Gastroesophageal sphincter (tissue), 4 donors: ENCODE results near the gene MRPL32. TPM values are rescaled to one million over a fixed set of nuclear protein-coding genes. Genes with fewer than 3 reads are reported as not detected.
"Not testable (repeated sequence)": the region's sequence is repeated elsewhere in the genome, so short reads cannot be mapped to it uniquely, and the experiment has no call there.

Experiments
- ATAC-seq: fragments of 150-250 bp; one replicate; pipeline ENCODE4 v1.9.1; 2016; ENCODE audit warnings: mild to moderate bottlenecking, moderate library complexity
- H3K27ac ChIP-seq, 4 donors: fragments of 200-600 bp; sonication (generic) in 3 of 4; 1 replicate in 3 of 4; 2 replicates in 1 of 4; pipeline ENCODE4 v1.5.1; 2016 to 2019
- H3K27me3 ChIP-seq: fragments of 200-600 bp; sonication (generic); one replicate; pipeline ENCODE4 v1.5.1; 2019
- H3K36me3 ChIP-seq, 2 donors: fragments of 200-600 bp; sonication (generic); one replicate each; pipeline ENCODE4 v1.5.1; 2019; ENCODE audit warnings: control low read depth in 1 of 2
- H3K4me1 ChIP-seq, 3 donors: fragments of 200-600 bp; sonication (generic); 1 replicate in 2 of 3; 2 replicates in 1 of 3; pipeline ENCODE4 v1.5.1; 2016 to 2019; ENCODE audit warnings: control low read depth in 2 of 3
- H3K4me3 ChIP-seq, 2 donors: fragments of 200-600 bp; sonication (generic); one replicate each; pipeline ENCODE4 v1.5.1; 2019; ENCODE audit warnings: mild to moderate bottlenecking in 1 of 2, moderate library complexity in 1 of 2
- H3K9me3 ChIP-seq, 3 donors: fragments of 200-600 bp; sonication (generic); one replicate each; pipeline ENCODE4 v1.5.1; 2017 to 2019; ENCODE audit warnings: control low read depth in 2 of 3
- CTCF ChIP-seq, 4 experiments: fragments of 200-600 bp in 2 of 4; fragments of 450-650 bp in 2 of 4; sonication (generic) in 1 of 4; IDR thresholded peaks; one replicate each; pipeline ENCODE4 v1.5.1; 2017 to 2019; ENCODE audit warnings: antibody characterized with exemption in 4 of 4, mild to moderate bottlenecking in 2 of 4, moderate library complexity in 2 of 4
- EP300 ChIP-seq: sonication (generic); formaldehyde crosslinking; IDR thresholded peaks from one replicate; pipeline ENCODE4 v1.6.1; 2017; ENCODE audit warnings: antibody characterized with exemption, mild to moderate bottlenecking
- POLR2A ChIP-seq, 2 donors: fragments of 450-650 bp; IDR thresholded peaks; one replicate each; pipeline ENCODE4 v1.6.1; 2017; ENCODE audit warnings: antibody characterized with exemption in 2 of 2, mild to moderate bottlenecking in 2 of 2, moderate library complexity in 1 of 2
- POLR2AphosphoS5 ChIP-seq: sonication (generic); formaldehyde crosslinking; IDR thresholded peaks from one replicate; pipeline ENCODE4 v1.6.1; 2017; ENCODE audit warnings: antibody characterized with exemption
- WGBS, 2 donors: methylation state at CpG; one replicate each; pipeline ENCODE4 v1.1.5; 2018; ENCODE audit warnings: low coverage in 1 of 2; 5-methylcytosine and 5-hydroxymethylcytosine counted together
- total RNA-seq, 4 donors: library from RNA; depleted of rRNA; stranded (reverse); fragments of >200 nt; gene quantifications; one replicate each; pipeline ENCODE4 v1.1.0, GENCODE V29; 2016

The MRPL32 gene
- total RNA-seq, result 10 to 100 TPM; 45.6 to 68.7 (median 53.8) TPM

GRCh38 chr7:42931834-42932651 lies at the start of gene MRPL32, which contains the start of gene PSMA2:
Gene MRPL32 (plus strand): TSS chr7:42932376. CDS start chr7:42932387, 11 bp downstream.
Gene PSMA2 (minus strand): TSS chr7:42932174. CDS start chr7:42932158, 16 bp downstream.
- no peaks in the 10 kb centered on the region for H3K27me3 ChIP-seq
- peaks cover 8 to 67% (median 18%) of the 10 kb centered on the region in 3 donors for H3K4me1 ChIP-seq
- peak; percentile 100 for ATAC-seq
- no peaks in the 10 kb centered on the region for H3K9me3 ChIP-seq
- WGBS, 2 donors, result 1 to 3% methylated on average over 8 to 10 of the region's 56 CpGs
- H3K4me3 ChIP-seq, result peak within 1 kb of the TSS; percentile 80 to 90
- H3K27ac ChIP-seq, result peak within 1 kb of the TSS; percentile 49 to 88 (median 84)
- H3K36me3 ChIP-seq, result peaks cover 0 to 30% of the 10 kb centered on the region in 2 donors
- TF ChIP-seq CTCF (IDR thresholded peaks at IDR 0.05) (no peak), POLR2A (IDR thresholded peaks at IDR 0.05) (peak; percentile 11 to 37), EP300 (no peak), POLR2AphosphoS5 (peak; percentile 54)

GRCh38 chr7:42883950-42884349 lies 48.2 kb upstream of the MRPL32 start:
- no peaks in the 10 kb centered on the region for H3K9me3 ChIP-seq
- H3K4me1 ChIP-seq, result peaks cover 0 to 23% (median 0%) of the 10 kb centered on the region in 3 donors
- no CpG with 5 or more reads among the region's 6 CpGs for WGBS, 2 donors
- TF ChIP-seq POLR2A (IDR thresholded peaks at IDR 0.05) (no peak), EP300 (no peak), POLR2AphosphoS5 (no peak), CTCF (IDR thresholded peaks at IDR 0.05) (no peak)
- H3K27ac ChIP-seq, result no peak overlapping the region
- H3K27me3 ChIP-seq, result no peaks in the 10 kb centered on the region
- H3K4me3 ChIP-seq, result no peak overlapping the region
- no peak for ATAC-seq
- H3K36me3 ChIP-seq, result no peaks in the 10 kb centered on the region

- not testable (repeated sequence) for H3K27me3 ChIP-seq, H3K9me3 ChIP-seq, H3K36me3 ChIP-seq, H3K4me3 ChIP-seq, ATAC-seq, H3K27ac ChIP-seq
- peaks cover 0 to 30% (median 0%) of the 10 kb centered on the region in 3 donors for H3K4me1 ChIP-seq
- WGBS, 2 donors, result 91 to 97% methylated on average over 6 to 8 of the region's 8 CpGs
Measured at GRCh38 chr7:42885183-42885582, 47.0 kb upstream of the MRPL32 start.

GRCh38 chr7:42886129-42886528 lies 46.0 kb upstream of the MRPL32 start:
- TF ChIP-seq EP300, result no peak
- TF ChIP-seq CTCF (IDR thresholded peaks at IDR 0.05), result peak in 1 of 4 experiments; percentile 11
- Histone ChIP-seq H3K4me3 (no peak overlapping the region), H3K4me1 (peaks cover 0 to 30% (median 0%) of the 10 kb centered on the region in 3 donors), H3K27ac (no peak overlapping the region), H3K9me3 (no peaks in the 10 kb centered on the region), H3K27me3 (no peaks in the 10 kb centered on the region), H3K36me3 (no peaks in the 10 kb centered on the region)
- 83 to 100% methylated on average over 1 to 2 of the region's 2 CpGs for WGBS, 2 donors
- ATAC-seq, result no peak

GRCh38 chr7:42886893-42887505 lies 45.2 kb upstream of the MRPL32 start:
- H3K27me3 ChIP-seq, result no peaks in the 10 kb centered on the region
- H3K9me3 ChIP-seq, result no peaks in the 10 kb centered on the region
- H3K36me3 ChIP-seq, result no peaks in the 10 kb centered on the region
- TF ChIP-seq CTCF (IDR thresholded peaks at IDR 0.05), result no peak
- TF ChIP-seq POLR2AphosphoS5, result no peak
- no peak for TF ChIP-seq POLR2A (IDR thresholded peaks at IDR 0.05)
- TF ChIP-seq EP300, result no peak
- no peak overlapping the region for H3K27ac ChIP-seq
- H3K4me1 ChIP-seq, result peaks cover 0 to 30% (median 0%) of the 10 kb centered on the region in 3 donors
- ATAC-seq, result no peak
- H3K4me3 ChIP-seq, result no peak overlapping the region
